Gastroesophageal sphincter (tissue), 4 donors: ENCODE measurements around the gene LRBA. TPM values are rescaled to one million over a fixed set of nuclear protein-coding genes. Genes with fewer than 3 reads are reported as not detected.
"Not testable (repeated sequence)": the region's sequence is repeated elsewhere in the genome, so short reads cannot be mapped to it uniquely, and the experiment has no call there.

ENCODE experiments used
- ATAC-seq: fragments of 150-250 bp; one replicate; pipeline ENCODE4 v1.9.1; 2016; ENCODE audit warnings: mild to moderate bottlenecking, moderate library complexity
- H3K27ac ChIP-seq, 4 donors: fragments of 200-600 bp; sonication (generic) in 3 of 4; 1 replicate in 3 of 4; 2 replicates in 1 of 4; pipeline ENCODE4 v1.5.1; 2016 to 2019
- H3K27me3 ChIP-seq: fragments of 200-600 bp; sonication (generic); one replicate; pipeline ENCODE4 v1.5.1; 2019
- H3K36me3 ChIP-seq, 2 donors: fragments of 200-600 bp; sonication (generic); one replicate each; pipeline ENCODE4 v1.5.1; 2019; ENCODE audit warnings: control low read depth in 1 of 2
- H3K4me1 ChIP-seq, 3 donors: fragments of 200-600 bp; sonication (generic); 1 replicate in 2 of 3; 2 replicates in 1 of 3; pipeline ENCODE4 v1.5.1; 2016 to 2019; ENCODE audit warnings: control low read depth in 2 of 3
- H3K4me3 ChIP-seq, 2 donors: fragments of 200-600 bp; sonication (generic); one replicate each; pipeline ENCODE4 v1.5.1; 2019; ENCODE audit warnings: mild to moderate bottlenecking in 1 of 2, moderate library complexity in 1 of 2
- H3K9me3 ChIP-seq, 3 donors: fragments of 200-600 bp; sonication (generic); one replicate each; pipeline ENCODE4 v1.5.1; 2017 to 2019; ENCODE audit warnings: control low read depth in 2 of 3
- CTCF ChIP-seq, 4 experiments: fragments of 200-600 bp in 2 of 4; fragments of 450-650 bp in 2 of 4; sonication (generic) in 1 of 4; IDR thresholded peaks; one replicate each; pipeline ENCODE4 v1.5.1; 2017 to 2019; ENCODE audit warnings: antibody characterized with exemption in 4 of 4, mild to moderate bottlenecking in 2 of 4, moderate library complexity in 2 of 4
- EP300 ChIP-seq: sonication (generic); formaldehyde crosslinking; IDR thresholded peaks from one replicate; pipeline ENCODE4 v1.6.1; 2017; ENCODE audit warnings: antibody characterized with exemption, mild to moderate bottlenecking
- POLR2A ChIP-seq, 2 donors: fragments of 450-650 bp; IDR thresholded peaks; one replicate each; pipeline ENCODE4 v1.6.1; 2017; ENCODE audit warnings: antibody characterized with exemption in 2 of 2, mild to moderate bottlenecking in 2 of 2, moderate library complexity in 1 of 2
- POLR2AphosphoS5 ChIP-seq: sonication (generic); formaldehyde crosslinking; IDR thresholded peaks from one replicate; pipeline ENCODE4 v1.6.1; 2017; ENCODE audit warnings: antibody characterized with exemption
- WGBS, 2 donors: methylation state at CpG; one replicate each; pipeline ENCODE4 v1.1.5; 2018; ENCODE audit warnings: low coverage in 1 of 2; 5-methylcytosine and 5-hydroxymethylcytosine counted together
- total RNA-seq, 4 donors: library from RNA; depleted of rRNA; stranded (reverse); fragments of >200 nt; gene quantifications; one replicate each; pipeline ENCODE4 v1.1.0, GENCODE V29; 2016

Gene LRBA
- total RNA-seq, 4 donors from 2014 or later, result 18.4 to 35.0 (median 23.2) TPM

GRCh38 chr4:150515135-150515534 is 499.9 kb downstream of the LRBA start:
- Histone ChIP-seq H3K27ac (no peak overlapping the region), H3K4me1 (no peaks in the 10 kb centered on the region), H3K4me3 (no peak overlapping the region), H3K36me3 (no peaks in the 10 kb centered on the region), H3K9me3 (no peaks in the 10 kb centered on the region), H3K27me3 (no peaks in the 10 kb centered on the region)
- ATAC-seq, result no peak
- WGBS, 2 donors, result 88 to 94% methylated on average over 1 of the region's 1 CpG
- TF ChIP-seq POLR2A (IDR thresholded peaks at IDR 0.05) (no peak), CTCF (IDR thresholded peaks at IDR 0.05) (no peak), EP300 (no peak), POLR2AphosphoS5 (no peak)

- H3K36me3 ChIP-seq, result no peaks in the 10 kb centered on the region
- 85 to 90% methylated on average over 6 of the region's 6 CpGs for WGBS, 2 donors
- no peak for ATAC-seq
- no peak overlapping the region for H3K4me3 ChIP-seq
- no peak overlapping the region for H3K27ac ChIP-seq
- no peaks in the 10 kb centered on the region for H3K27me3 ChIP-seq
- no peaks in the 10 kb centered on the region for H3K4me1 ChIP-seq
- no peaks in the 10 kb centered on the region for H3K9me3 ChIP-seq
- TF ChIP-seq POLR2AphosphoS5, result no peak
- TF ChIP-seq CTCF (IDR thresholded peaks at IDR 0.05), result no peak
- TF ChIP-seq POLR2A (IDR thresholded peaks at IDR 0.05), result no peak
- TF ChIP-seq EP300, result no peak
Measured at GRCh38 chr4:150514709-150515108, 500.4 kb downstream of the LRBA start.

DNA sequence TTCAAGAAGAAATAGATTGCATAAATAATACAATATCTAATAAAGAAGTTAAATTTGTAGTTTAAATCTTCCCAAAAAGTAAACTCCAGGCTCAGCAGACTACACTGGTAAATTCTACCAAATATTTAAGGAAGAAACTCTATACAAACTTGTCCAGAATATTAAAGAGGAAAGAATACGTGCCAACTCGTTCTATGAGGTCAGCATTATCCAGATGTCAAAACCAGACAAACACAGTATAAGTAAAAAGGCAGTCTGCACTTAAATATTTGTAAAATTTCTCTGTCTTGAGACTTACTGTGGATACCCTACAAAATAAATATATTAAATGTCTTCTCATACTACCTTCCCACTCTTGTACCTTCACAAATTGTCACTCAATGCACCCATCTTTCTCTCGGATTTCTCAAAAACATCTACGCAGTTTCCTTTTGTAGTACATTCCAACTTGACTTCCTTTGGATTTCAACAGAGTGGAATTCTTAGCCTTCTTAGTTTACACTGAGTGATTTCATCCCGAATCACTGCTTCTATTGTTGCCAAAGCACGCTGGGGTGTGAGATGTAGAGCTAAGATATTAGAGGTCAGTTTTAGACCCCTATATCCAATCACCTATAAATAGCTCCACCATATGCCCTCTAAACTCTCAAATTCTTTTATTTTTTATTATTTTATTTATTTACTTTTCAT is 504.8 kb downstream of the LRBA start:
- Histone ChIP-seq H3K36me3 (no peaks in the 10 kb centered on the region), H3K27me3 (no peaks in the 10 kb centered on the region), H3K4me1 (no peaks in the 10 kb centered on the region), H3K9me3 (no peaks in the 10 kb centered on the region), H3K27ac (peak overlapping the region in 2 of 4 donors; percentile 5 to 40), H3K4me3 (no peak overlapping the region)
- WGBS, 2 donors, result 38 to 41% methylated on average over 6 of the region's 6 CpGs
- TF ChIP-seq CTCF (IDR thresholded peaks at IDR 0.05) (no peak), POLR2A (IDR thresholded peaks at IDR 0.05) (no peak), EP300 (no peak), POLR2AphosphoS5 (no peak)
- ATAC-seq, result peak; percentile 55

GRCh38 chr4:150507656-150508055 is 507.4 kb downstream of the LRBA start:
- H3K9me3 ChIP-seq, H3K4me1 ChIP-seq, H3K4me3 ChIP-seq, H3K36me3 ChIP-seq, H3K27me3 ChIP-seq, H3K27ac ChIP-seq, ATAC-seq: not testable (repeated sequence)
- WGBS, 2 donors, result 97% methylated on average over 3 of the region's 3 CpGs; no CpG with 5 or more reads in 1 of the 2 donors

- no peaks in the 10 kb centered on the region for H3K9me3 ChIP-seq
- H3K36me3 ChIP-seq, result no peaks in the 10 kb centered on the region
- no peak overlapping the region for H3K4me3 ChIP-seq
- no peak for TF ChIP-seq POLR2AphosphoS5
- TF ChIP-seq EP300, result no peak
- no peak for TF ChIP-seq CTCF (IDR thresholded peaks at IDR 0.05)
- TF ChIP-seq POLR2A (IDR thresholded peaks at IDR 0.05), result no peak
- ATAC-seq, result no peak
- no peaks in the 10 kb centered on the region for H3K27me3 ChIP-seq
- H3K27ac ChIP-seq, result no peak overlapping the region
- H3K4me1 ChIP-seq, result no peaks in the 10 kb centered on the region
Measured at GRCh38 chr4:150501983-150502382, 513.1 kb downstream of the LRBA start.
